Hematopoietic multipotent progenitor cell treated with erythropoietin and hydrocortisone succinate and interleukin-3 and kit ligand, for 17 days (in vitro differentiated cells): Measurements from ENCODE around the gene PAQR9.
"Not testable (repeated sequence)": the region's sequence is repeated elsewhere in the genome, so short reads cannot be mapped to it uniquely, and the experiment has no call there.

ENCODE experiments used
- DNase-seq: peaks from one replicate; pipeline ENCODE4 v3.0.0-alpha.2; 2015; ENCODE audit warnings: low spot score

Gene PAQR9

GRCh38 chr3:142963516-142964448 lies at the start of gene PAQR9:
PAQR9 (minus strand) TSS chr3:142963674; CDS start chr3:142963336, 338 bp downstream.
- DNase-seq = peak; percentile 62

- DNase-seq = no peak
Measured at GRCh38 chr3:143011705-143012104, 48.2 kb upstream of the PAQR9 start.

GRCh38 chr3:143010024-143010423 lies 46.5 kb upstream of the PAQR9 start:
- DNase-seq = no peak

GRCh38 chr3:143004823-143005222 lies 41.3 kb upstream of the PAQR9 start:
- DNase-seq = no peak

GRCh38 chr3:143002727-143003126 lies 39.3 kb upstream of the PAQR9 start:
- DNase-seq = no peak

GRCh38 chr3:143002083-143002712 lies 38.7 kb upstream of the PAQR9 start:
- DNase-seq = peak; percentile 62

- DNase-seq = peak; percentile 97
Measured at GRCh38 chr3:143001369-143002082, 38.1 kb upstream of the PAQR9 start, which contains the start of gene U2SURP. U2SURP (plus strand) TSS chr3:143001570; CDS start chr3:143001629, 59 bp downstream.

GRCh38 chr3:143001034-143001368 lies 37.5 kb upstream of the PAQR9 start:
- no peak for DNase-seq

GRCh38 chr3:143000528-143000927 lies 37.1 kb upstream of the PAQR9 start:
- DNase-seq = no peak

- DNase-seq = no peak
Measured at GRCh38 chr3:142999881-143000280, 36.4 kb upstream of the PAQR9 start.

- DNase-seq = no peak
Measured at GRCh38 chr3:142998439-142998838, 35.0 kb upstream of the PAQR9 start.

GRCh38 chr3:142997330-142997729 lies 33.9 kb upstream of the PAQR9 start:
- DNase-seq = no peak

GRCh38 chr3:142993958-142994442 lies 30.5 kb upstream of the PAQR9 start:
- peak; percentile 90 for DNase-seq

GRCh38 chr3:142992323-142992722 lies 28.8 kb upstream of the PAQR9 start:
- no peak for DNase-seq

- DNase-seq = no peak
Measured at GRCh38 chr3:142990721-142991120, 27.2 kb upstream of the PAQR9 start.

- not testable (repeated sequence) for DNase-seq
Measured at GRCh38 chr3:142988826-142989225, 25.4 kb upstream of the PAQR9 start.

GRCh38 chr3:142988221-142988620 lies 24.7 kb upstream of the PAQR9 start:
- not testable (repeated sequence) for DNase-seq

GRCh38 chr3:142987707-142988106 lies 24.2 kb upstream of the PAQR9 start:
- DNase-seq = no peak

- peak; percentile 81 for DNase-seq
Measured at GRCh38 chr3:142987080-142987700, 23.7 kb upstream of the PAQR9 start.

- DNase-seq = no peak
Measured at GRCh38 chr3:142984255-142984654, 20.8 kb upstream of the PAQR9 start.

- DNase-seq = no peak
Measured at GRCh38 chr3:142983318-142983717, 19.8 kb upstream of the PAQR9 start.
